Activated CD8-positive, alpha-beta T cell treated with anti-CD3 and anti-CD28 coated beads for 36 hours (primary cell): ENCODE measurements around the gene IL18R1. TPM values are rescaled to one million over a fixed set of nuclear protein-coding genes. Genes with fewer than 3 reads are reported as not detected.

ENCODE experiments used
- ATAC-seq: fragments of 200-7000 bp; cut with Tn5 transposase; one replicate; pipeline ENCODE4 v1.10.0; 2021; ENCODE audit warnings: mild to moderate bottlenecking, moderate library complexity
- CTCF ChIA-PET: fragments of 350-600 bp; sonication (Branson Sonifier 250); formaldehyde crosslinking; loops from one replicate; lab custom pipeline; 2021; ENCODE audit warnings: antibody characterized with exemption; lab: Charles Lee
- POLR2A ChIA-PET: fragments of 350-600 bp; sonication (Branson Sonifier 250); formaldehyde crosslinking; loops from one replicate; lab custom pipeline; 2021; ENCODE audit warnings: antibody characterized with exemption; lab: Charles Lee
- DNase-seq: peaks from one replicate; pipeline ENCODE4 v3.0.0-alpha.2; 2020
- H3K27ac Mint-ChIP-seq: one replicate; pipeline ENCODE4 v1.8.0; 2021; ENCODE audit warnings: mild to moderate bottlenecking, mixed read lengths
- H3K27me3 Mint-ChIP-seq: one replicate; pipeline ENCODE4 v1.8.0; 2021; ENCODE audit warnings: mixed read lengths
- H3K36me3 Mint-ChIP-seq: one replicate; pipeline ENCODE4 v1.8.0; 2021; ENCODE audit warnings: low read depth, mixed read lengths
- H3K4me1 Mint-ChIP-seq: one replicate; pipeline ENCODE4 v1.8.0; 2021; ENCODE audit warnings: low read depth, mixed read lengths
- H3K4me3 Mint-ChIP-seq: one replicate; pipeline ENCODE4 v1.8.0; 2021; ENCODE audit warnings: mild to moderate bottlenecking, moderate library complexity, mixed read lengths
- H3K9me3 Mint-ChIP-seq: one replicate; pipeline ENCODE4 v1.8.0; 2021; ENCODE audit warnings: mixed read lengths
- CTCF ChIP-seq: fragments of 200-600 bp; IDR thresholded peaks from one replicate; pipeline ENCODE4 v1.8.0; 2022; ENCODE audit warnings: antibody characterized with exemption, mild to moderate bottlenecking
- intact Hi-C: fragments of 100-400 bp; cut with micrococcal nuclease; formaldehyde crosslinking; loops from one replicate; pipeline ENCODE4 v1.10.0; 2022
- total RNA-seq, 2 experiments: library from RNA; stranded (reverse); gene quantifications; one replicate each; pipeline ENCODE4 v1.2.3, GENCODE V29; 2021

The IL18R1 gene
- total RNA-seq, 2 experiments from 2014 or later: 15.0 to 15.8 TPM

- ChIA-PET CTCF (interaction anchor here (0.5 to 3.6 kb wide), 25 partner anchors 11 to 1357 kb away, joined by 3 to 27 read pairs (median 4); no protein-coding TSS in a partner anchor), POLR2A (interaction anchor here (1.1 to 1.5 kb wide), 6 partner anchors 8 to 98 kb away, joined by 3 to 5 read pairs (median 4); no protein-coding TSS in a partner anchor)
- DNase-seq (no peak), ATAC-seq (no peak)
- Mint-ChIP-seq H3K4me3 (peak overlapping the region; percentile 96), H3K9me3 (no peaks in the 10 kb centered on the region), H3K27ac (peak overlapping the region; percentile 98), H3K4me1 (peaks cover 41% of the 10 kb centered on the region), H3K27me3 (no peaks in the 10 kb centered on the region), H3K36me3 (peaks cover 8% of the 10 kb centered on the region)
- TF ChIP-seq CTCF: no peak
- intact Hi-C loops: loop anchor here (2.0 to 5.0 kb wide), 2 partner anchors 86 to 334 kb away; no protein-coding TSS in a partner anchor
Observed at GRCh38 chr2:102356381-102356712, 751 bp downstream of the IL18R1 start.

DNA sequence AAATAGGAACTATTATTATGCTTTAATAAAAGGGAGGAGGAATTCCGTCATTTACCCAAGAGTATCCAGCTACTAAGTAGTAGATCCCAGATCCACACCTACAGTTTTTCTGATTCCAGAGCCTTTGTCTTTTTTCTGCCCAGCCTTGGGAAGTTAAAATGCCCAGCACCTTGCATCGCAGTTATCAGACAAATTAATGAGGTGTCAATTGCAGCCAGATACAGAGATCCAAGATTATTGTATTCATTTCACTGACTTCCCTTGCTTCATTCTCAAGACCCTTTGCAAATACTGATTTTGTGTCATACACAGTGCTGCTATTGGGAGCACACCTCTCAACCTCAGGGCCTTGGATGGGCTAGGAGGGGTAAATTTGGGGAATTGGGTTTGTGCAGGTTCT is 1.1 kb downstream of the IL18R1 start:
- POLR2A ChIA-PET: interaction anchor here (1.1 to 1.5 kb wide), 5 partner anchors 12 to 98 kb away, joined by 3 to 5 read pairs (median 3); no protein-coding TSS in a partner anchor

DNA sequence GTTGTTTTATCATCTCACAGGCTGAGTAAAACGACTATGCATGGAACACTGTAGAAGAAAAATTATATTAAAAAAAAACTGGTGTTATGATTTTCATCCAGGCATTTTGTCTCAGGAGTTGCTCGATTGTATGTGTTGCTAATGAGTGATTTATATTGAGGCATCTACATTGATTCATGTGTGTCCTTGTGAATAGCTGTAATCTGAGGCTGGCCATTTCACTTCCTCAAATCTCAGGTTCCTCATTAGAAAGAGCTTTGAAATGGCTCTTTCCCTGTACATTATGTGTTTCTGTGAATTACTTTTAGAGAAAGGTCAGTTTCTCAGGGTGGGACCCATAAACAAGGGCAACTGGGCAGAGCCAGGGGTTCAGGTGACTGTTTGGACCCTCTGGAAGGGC is 2.3 kb downstream of the IL18R1 start:
- no peak for ATAC-seq

More for the DNA sequence above, 1.1 kb downstream of the IL18R1 start:
- Mint-ChIP-seq H3K36me3 (peaks cover 12% of the 10 kb centered on the region), H3K9me3 (no peaks in the 10 kb centered on the region), H3K27me3 (no peaks in the 10 kb centered on the region), H3K27ac (peak overlapping the region; percentile 98), H3K4me3 (peak overlapping the region; percentile 96), H3K4me1 (peaks cover 45% of the 10 kb centered on the region)
- no peak for TF ChIP-seq CTCF
- no peak for DNase-seq
- intact Hi-C loops: loop anchor here (2.0 to 5.0 kb wide), 2 partner anchors 86 to 334 kb away; no protein-coding TSS in a partner anchor
- ATAC-seq: no peak
- CTCF ChIA-PET: interaction anchor here (0.8 to 3.6 kb wide), 19 partner anchors 11 to 337 kb away, joined by 3 to 27 read pairs (median 4); no protein-coding TSS in a partner anchor

GRCh38 chr2:102358496-102358895 is 2.9 kb downstream of the IL18R1 start:
- ChIA-PET POLR2A (interaction anchor here (1.1 kb wide), 1 partner anchor 10 kb away, joined by 3 read pairs; no protein-coding TSS in a partner anchor), CTCF (interaction anchor here (0.6 to 3.6 kb wide), 7 partner anchors 60 to 117 kb away, joined by 3 to 23 read pairs (median 4); no protein-coding TSS in a partner anchor)
- peaks cover 7% of the 10 kb centered on the region for H3K9me3 Mint-ChIP-seq
- peaks cover 58% of the 10 kb centered on the region for H3K4me1 Mint-ChIP-seq
- intact Hi-C loops: loop anchor here (5.0 kb wide), 1 partner anchor 336 kb away; no protein-coding TSS in a partner anchor
- DNase-seq (peak; percentile 30), ATAC-seq (no peak)
- TF ChIP-seq CTCF: no peak
- peaks cover 27% of the 10 kb centered on the region for H3K36me3 Mint-ChIP-seq
- H3K4me3 Mint-ChIP-seq: peak overlapping the region; percentile 96
- H3K27ac Mint-ChIP-seq: no peak overlapping the region
- H3K27me3 Mint-ChIP-seq: no peaks in the 10 kb centered on the region

More for the DNA sequence above, 2.3 kb downstream of the IL18R1 start:
- CTCF ChIA-PET: interaction anchor here (0.7 to 3.6 kb wide), 6 partner anchors 80 to 338 kb away, joined by 3 to 27 read pairs (median 16); no protein-coding TSS in a partner anchor
- POLR2A ChIA-PET: interaction anchor here (1.1 kb wide), 1 partner anchor 11 kb away, joined by 3 read pairs; no protein-coding TSS in a partner anchor
- intact Hi-C loops: loop anchor here (2.0 to 5.0 kb wide), 2 partner anchors 85 to 336 kb away; no protein-coding TSS in a partner anchor
- H3K4me3 Mint-ChIP-seq: peak overlapping the region; percentile 96
- peaks cover 22% of the 10 kb centered on the region for H3K36me3 Mint-ChIP-seq
- peaks cover 3% of the 10 kb centered on the region for H3K9me3 Mint-ChIP-seq
- TF ChIP-seq CTCF: no peak
- DNase-seq: no peak
- H3K27ac Mint-ChIP-seq: peak overlapping the region; percentile 39
- peaks cover 52% of the 10 kb centered on the region for H3K4me1 Mint-ChIP-seq
- H3K27me3 Mint-ChIP-seq: no peaks in the 10 kb centered on the region

GRCh38 chr2:102359527-102359926 is 3.9 kb downstream of the IL18R1 start:
- H3K36me3 Mint-ChIP-seq: peaks cover 38% of the 10 kb centered on the region
- no peak for DNase-seq
- ChIA-PET POLR2A (interaction anchor here (0.9 kb wide), 1 partner anchor 94 kb away, joined by 3 read pairs; no protein-coding TSS in a partner anchor), CTCF (interaction anchor here (0.8 to 3.4 kb wide), 8 partner anchors 59 to 339 kb away, joined by 3 to 23 read pairs (median 4); no protein-coding TSS in a partner anchor)
- H3K4me1 Mint-ChIP-seq: peaks cover 67% of the 10 kb centered on the region
- peak overlapping the region; percentile 41 for H3K27ac Mint-ChIP-seq
- intact Hi-C loops: loop anchor here (5.0 kb wide), 1 partner anchor 337 kb away; no protein-coding TSS in a partner anchor
- H3K27me3 Mint-ChIP-seq: no peaks in the 10 kb centered on the region
- TF ChIP-seq CTCF: no peak
- no peak for ATAC-seq
- H3K4me3 Mint-ChIP-seq: no peak overlapping the region
- H3K9me3 Mint-ChIP-seq: peaks cover 13% of the 10 kb centered on the region
